Measurements from ENCODE around the gene PTGES3. TPM values are rescaled to one million over a fixed set of nuclear protein-coding genes. Genes with fewer than 3 reads are reported as not detected.
A peak's percentile ranks its signal among the peaks of the same experiment; 100 is the strongest.

Gene PTGES3
- total and polyA plus RNA-seq, 7 experiments from 2014 or later = 111 to 289 (median 154) TPM

GRCh38 chr12:56628671-56629458 is 59.2 kb downstream of the PTGES3 start:
- Histone ChIP-seq H3K9me3 (ENCODE audit: control insufficient read depth in 2 of 3, low read length in 3 of 3) (no peaks in the 10 kb centered on the region), H3K4me3 (ENCODE audit: low read length) (peak overlapping the region; percentile 99), H3K36me3 (ENCODE audit: control insufficient read depth in 2 of 3, insufficient read depth in 3 of 3, low read length in 3 of 3) (peaks cover 0 to 19% (median 0%) of the 10 kb centered on the region in 3 experiments), H3K27ac (ENCODE audit: low read depth, low read length) (peak overlapping the region; percentile 99), H3K27me3 (ENCODE audit: control insufficient read depth in 2 of 2, insufficient read depth in 2 of 2, low read length in 2 of 2) (no peaks in the 10 kb centered on the region), H3K4me1 (ENCODE audit: control insufficient read depth in 2 of 2, insufficient read depth in 2 of 2, low read length in 2 of 2) (peaks cover 41 to 54% of the 10 kb centered on the region in 2 donors)
- H3K4me1 Mint-ChIP-seq = peaks cover 54 to 85% (median 73%) of the 10 kb centered on the region in 7 donors
- POLR2A ChIA-PET = interaction anchor here (0.6 to 6.3 kb wide), 27 partner anchors 9 to 612 kb away, joined by 3 to 88 read pairs (median 4); partner anchors contain the start of genes ATP5F1B, LRP1, NACA and PRIM1
- peak overlapping the region; percentile 93 to 99 (median 95) for H3K27ac Mint-ChIP-seq
- no peaks in the 10 kb centered on the region for H3K27me3 Mint-ChIP-seq
- intact Hi-C loops (cut with micrococcal nuclease) = loop anchor here (1.0 to 2.0 kb wide), 3 partner anchors 7 to 459 kb away; no protein-coding TSS in a partner anchor
- DNase-seq = peak; percentile 42 to 81 (median 77)
- H3K36me3 Mint-ChIP-seq = peaks cover 0 to 21% (median 12%) of the 10 kb centered on the region in 5 donors
- H3K9me3 Mint-ChIP-seq = no peaks in the 10 kb centered on the region
- peak; percentile 45 for ATAC-seq
- peak overlapping the region; percentile 85 to 99 (median 91) for H3K4me3 Mint-ChIP-seq
- CTCF ChIA-PET = interaction anchor here (0.7 to 1.8 kb wide), 11 partner anchors 8 to 115 kb away, joined by 3 to 12 read pairs (median 4); partner anchors contain the start of genes ATP5F1B and PTGES3

- H3K27me3 Mint-ChIP-seq = no peaks in the 10 kb centered on the region
- H3K27me3 ChIP-seq (ENCODE audit: control insufficient read depth in 2 of 2, insufficient read depth in 2 of 2, low read length in 2 of 2) = no peaks in the 10 kb centered on the region
- H3K36me3 ChIP-seq (ENCODE audit: control insufficient read depth in 2 of 3, insufficient read depth in 3 of 3, low read length in 3 of 3) = peaks cover 0 to 19% (median 0%) of the 10 kb centered on the region in 3 experiments
- H3K4me1 Mint-ChIP-seq = peaks cover 43 to 81% (median 67%) of the 10 kb centered on the region in 7 donors
- H3K4me1 ChIP-seq (ENCODE audit: control insufficient read depth in 2 of 2, insufficient read depth in 2 of 2, low read length in 2 of 2) = peaks cover 27 to 36% of the 10 kb centered on the region in 2 donors
- H3K36me3 Mint-ChIP-seq = peaks cover 0 to 26% (median 15%) of the 10 kb centered on the region in 5 donors
- H3K9me3 Mint-ChIP-seq = no peaks in the 10 kb centered on the region
- ATAC-seq (no peak), DNase-seq (no peak)
- peak overlapping the region; percentile 22 for H3K27ac ChIP-seq (ENCODE audit: low read depth, low read length)
- peak overlapping the region in 6 of 10 donors; percentile 25 to 64 (median 42) for H3K4me3 Mint-ChIP-seq
- H3K9me3 ChIP-seq (ENCODE audit: control insufficient read depth in 2 of 3, low read length in 3 of 3) = no peaks in the 10 kb centered on the region
- H3K4me3 ChIP-seq (ENCODE audit: low read length) = no peak overlapping the region
- POLR2A ChIA-PET = interaction anchor here (0.8 to 6.3 kb wide), 4 partner anchors 9 to 62 kb away, joined by 3 to 88 read pairs (median 4); partner anchors contain the start of genes ATP5F1B and PTGES3
- H3K27ac Mint-ChIP-seq = peak overlapping the region in 7 of 9 donors; percentile 28 to 97 (median 68)
- CTCF ChIA-PET = interaction anchor here (1.2 kb wide), 1 partner anchor 36 kb away, joined by 4 read pairs; no protein-coding TSS in a partner anchor
- intact Hi-C loops (cut with micrococcal nuclease) = no loop called here
Observed at GRCh38 chr12:56626701-56627100, 61.4 kb downstream of the PTGES3 start.

DNA sequence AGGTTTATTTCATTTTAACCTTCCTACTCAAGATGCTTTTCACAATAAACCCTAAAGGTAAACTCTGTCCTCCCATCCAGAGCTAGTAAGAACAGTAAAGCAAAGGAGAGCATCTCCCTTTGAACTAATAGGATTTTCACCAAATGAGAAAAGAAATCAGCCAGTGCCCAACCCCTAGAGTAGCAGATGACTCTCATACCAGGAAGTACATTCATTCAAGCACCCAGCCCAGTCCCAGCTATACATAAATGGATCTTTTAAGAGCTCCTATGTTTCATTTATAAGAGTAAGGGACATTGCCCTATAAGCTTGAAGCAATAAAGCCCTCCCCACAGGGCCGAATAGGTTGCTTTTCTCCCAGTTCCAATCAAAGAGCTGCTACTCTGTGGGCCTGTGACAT is 65.5 kb downstream of the PTGES3 start:
- Histone ChIP-seq H3K4me1 (ENCODE audit: control insufficient read depth in 2 of 2, insufficient read depth in 2 of 2, low read length in 2 of 2) (peaks cover 17 to 19% of the 10 kb centered on the region in 2 donors), H3K9me3 (ENCODE audit: control insufficient read depth in 2 of 3, low read length in 3 of 3) (no peaks in the 10 kb centered on the region), H3K27ac (ENCODE audit: low read depth, low read length) (no peak overlapping the region), H3K36me3 (ENCODE audit: control insufficient read depth in 2 of 3, insufficient read depth in 3 of 3, low read length in 3 of 3) (peaks cover 0 to 20% (median 10%) of the 10 kb centered on the region in 3 experiments), H3K27me3 (ENCODE audit: control insufficient read depth in 2 of 2, insufficient read depth in 2 of 2, low read length in 2 of 2) (no peaks in the 10 kb centered on the region), H3K4me3 (ENCODE audit: low read length) (no peak overlapping the region)
- CTCF ChIA-PET = interaction anchor here (0.7 kb wide), 1 partner anchor 20 kb away, joined by 3 read pairs; no protein-coding TSS in a partner anchor
- intact Hi-C loops (cut with micrococcal nuclease) = no loop called here
- no peak for ATAC-seq
- Mint-ChIP-seq H3K4me1 (peaks cover 34 to 82% (median 64%) of the 10 kb centered on the region in 7 donors), H3K36me3 (peaks cover 0 to 21% (median 11%) of the 10 kb centered on the region in 5 donors), H3K27me3 (no peaks in the 10 kb centered on the region), H3K9me3 (no peaks in the 10 kb centered on the region), H3K27ac (peak overlapping the region in 7 of 9 donors; percentile 22 to 62 (median 46)), H3K4me3 (peak overlapping the region in 4 of 10 donors; percentile 10 to 49 (median 20))
- no peak for DNase-seq
- POLR2A ChIA-PET = interaction anchor here (0.8 to 3.7 kb wide), 5 partner anchors 9 to 103 kb away, joined by 3 to 36 read pairs (median 3); partner anchors contain the start of gene NACA

DNA sequence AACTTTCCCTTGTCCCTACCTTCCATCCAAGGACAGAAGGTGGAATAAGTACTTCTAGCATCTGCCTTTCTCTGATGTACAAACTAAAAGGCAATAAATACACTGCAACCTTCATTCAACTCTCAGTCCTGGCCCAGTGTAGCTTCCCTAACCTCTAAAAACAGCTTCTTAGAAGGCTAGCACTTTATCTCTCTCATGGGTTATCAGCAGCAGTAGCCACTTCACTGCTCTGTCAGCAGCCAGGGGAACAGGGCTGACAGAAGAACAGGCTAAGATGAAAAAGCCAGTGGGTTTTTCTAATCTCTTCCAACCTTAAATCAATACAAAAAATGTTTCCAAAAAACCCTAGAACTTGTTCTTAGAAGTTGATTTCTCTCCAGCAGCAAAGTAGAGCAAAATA is 71.2 kb downstream of the PTGES3 start:
- ATAC-seq (no peak), DNase-seq (no peak)
- Mint-ChIP-seq H3K36me3 (peaks cover 10 to 51% (median 24%) of the 10 kb centered on the region in 5 donors), H3K4me1 (peaks cover 14 to 40% (median 30%) of the 10 kb centered on the region in 7 donors), H3K27ac (peak overlapping the region in 3 of 9 donors; percentile 1 to 3 (median 2)), H3K4me3 (no peak overlapping the region), H3K27me3 (no peaks in the 10 kb centered on the region), H3K9me3 (no peaks in the 10 kb centered on the region)
- ChIA-PET POLR2A (interaction anchor here (0.8 to 1.4 kb wide), 4 partner anchors 11 to 21 kb away, joined by 3 to 5 read pairs (median 4); partner anchors contain the start of gene BAZ2A), CTCF (no interaction called here)
- no peak overlapping the region for H3K4me3 ChIP-seq (ENCODE audit: low read length)
- H3K4me1 ChIP-seq (ENCODE audit: control insufficient read depth in 2 of 2, insufficient read depth in 2 of 2, low read length in 2 of 2) = peaks cover 0 to 4% of the 10 kb centered on the region in 2 donors
- no peaks in the 10 kb centered on the region for H3K27me3 ChIP-seq (ENCODE audit: control insufficient read depth in 2 of 2, insufficient read depth in 2 of 2, low read length in 2 of 2)
- peaks cover 27 to 68% (median 44%) of the 10 kb centered on the region in 3 experiments for H3K36me3 ChIP-seq (ENCODE audit: control insufficient read depth in 2 of 3, insufficient read depth in 3 of 3, low read length in 3 of 3)
- no peak overlapping the region for H3K27ac ChIP-seq (ENCODE audit: low read depth, low read length)
- intact Hi-C loops (cut with micrococcal nuclease) = loop anchor here in 1 of 2 donors (2.0 kb wide), 1 partner anchor 20 kb away; no protein-coding TSS in a partner anchor
- H3K9me3 ChIP-seq (ENCODE audit: control insufficient read depth in 2 of 3, low read length in 3 of 3) = no peaks in the 10 kb centered on the region

GRCh38 chr12:56616244-56616643 is 71.8 kb downstream of the PTGES3 start:
- DNase-seq = no peak
- Mint-ChIP-seq H3K36me3 (peaks cover 16 to 58% (median 29%) of the 10 kb centered on the region in 5 donors), H3K27me3 (no peaks in the 10 kb centered on the region)

DNA sequence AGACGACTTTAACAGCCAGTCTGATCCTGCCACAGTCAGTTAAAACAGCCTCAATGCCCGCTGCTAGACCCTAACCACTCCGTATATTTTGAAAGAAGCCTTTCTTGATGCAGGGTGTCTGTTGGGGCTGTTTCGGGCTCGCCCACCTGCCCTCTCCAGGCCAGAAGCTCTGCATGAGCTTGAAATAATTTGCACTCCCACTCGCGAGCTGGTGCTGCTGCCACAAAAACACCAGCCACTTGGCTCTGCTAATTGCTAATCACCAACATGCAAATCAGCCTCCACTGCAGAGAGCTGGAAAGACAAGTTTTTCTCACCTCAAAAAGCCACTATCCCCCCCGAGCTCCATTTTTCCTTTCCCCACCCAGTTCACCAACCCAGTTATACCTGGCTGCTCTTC is 73.5 kb downstream of the PTGES3 start:
- ChIA-PET POLR2A (interaction anchor here (1.2 kb wide), 1 partner anchor 31 kb away, joined by 5 read pairs; the partner anchor contains the start of gene ATP5F1B), CTCF (no interaction called here)
- no peaks in the 10 kb centered on the region for H3K27me3 Mint-ChIP-seq
- H3K27ac Mint-ChIP-seq = peak overlapping the region in 2 of 9 donors; percentile 24 to 53
- no peak overlapping the region for H3K27ac ChIP-seq (ENCODE audit: low read depth, low read length)
- no peaks in the 10 kb centered on the region for H3K27me3 ChIP-seq (ENCODE audit: control insufficient read depth in 2 of 2, insufficient read depth in 2 of 2, low read length in 2 of 2)
- H3K9me3 ChIP-seq (ENCODE audit: control insufficient read depth in 2 of 3, low read length in 3 of 3) = no peaks in the 10 kb centered on the region
- H3K36me3 Mint-ChIP-seq = peaks cover 25 to 74% (median 39%) of the 10 kb centered on the region in 5 donors
- H3K4me3 Mint-ChIP-seq = no peak overlapping the region
- H3K4me1 ChIP-seq (ENCODE audit: control insufficient read depth in 2 of 2, insufficient read depth in 2 of 2, low read length in 2 of 2) = no peaks in the 10 kb centered on the region
- peaks cover 46 to 87% (median 60%) of the 10 kb centered on the region in 3 experiments for H3K36me3 ChIP-seq (ENCODE audit: control insufficient read depth in 2 of 3, insufficient read depth in 3 of 3, low read length in 3 of 3)
- no peak overlapping the region for H3K4me3 ChIP-seq (ENCODE audit: low read length)
- H3K4me1 Mint-ChIP-seq = peaks cover 5 to 25% (median 20%) of the 10 kb centered on the region in 7 donors
- no peak for DNase-seq
- ATAC-seq = no peak
- no peaks in the 10 kb centered on the region for H3K9me3 Mint-ChIP-seq
- intact Hi-C loops (cut with micrococcal nuclease) = loop anchor here in 1 of 2 donors (2.0 kb wide), 1 partner anchor 14 kb away; no protein-coding TSS in a partner anchor

More at GRCh38 chr12:56616244-56616643, 71.8 kb downstream of the PTGES3 start:
- H3K27ac ChIP-seq (ENCODE audit: low read depth, low read length) = no peak overlapping the region
- H3K27me3 ChIP-seq (ENCODE audit: control insufficient read depth in 2 of 2, insufficient read depth in 2 of 2, low read length in 2 of 2) = no peaks in the 10 kb centered on the region
- peaks cover 0 to 4% of the 10 kb centered on the region in 2 donors for H3K4me1 ChIP-seq (ENCODE audit: control insufficient read depth in 2 of 2, insufficient read depth in 2 of 2, low read length in 2 of 2)
- no peak overlapping the region for H3K4me3 ChIP-seq (ENCODE audit: low read length)
- H3K9me3 ChIP-seq (ENCODE audit: control insufficient read depth in 2 of 3, low read length in 3 of 3) = no peaks in the 10 kb centered on the region
- ChIA-PET CTCF (no interaction called here), POLR2A (interaction anchor here (0.8 to 1.4 kb wide), 2 partner anchors 12 to 13 kb away, joined by 5 read pairs; partner anchors contain the start of gene BAZ2A)
- no peaks in the 10 kb centered on the region for H3K9me3 Mint-ChIP-seq
- no peak overlapping the region for H3K4me3 Mint-ChIP-seq
- peak overlapping the region in 4 of 9 donors; percentile 1 to 39 (median 30) for H3K27ac Mint-ChIP-seq
- ATAC-seq = no peak
- intact Hi-C loops (cut with micrococcal nuclease) = loop anchor here in 1 of 2 donors (2.0 kb wide), 1 partner anchor 21 kb away; no protein-coding TSS in a partner anchor
- H3K36me3 ChIP-seq (ENCODE audit: control insufficient read depth in 2 of 3, insufficient read depth in 3 of 3, low read length in 3 of 3) = peaks cover 34 to 75% (median 51%) of the 10 kb centered on the region in 3 experiments
- H3K4me1 Mint-ChIP-seq = peaks cover 14 to 38% (median 31%) of the 10 kb centered on the region in 7 donors
